GM12878 (cell line): Measurements from ENCODE around the gene S100A8. TPM values are rescaled to one million over a fixed set of nuclear protein-coding genes. Genes with fewer than 3 reads are reported as not detected.

Experiments used
- ATAC-seq: fragments of 200-7000 bp; cut with Tn5 transposase; 3 replicates; pipeline ENCODE4 v1.9.1; 2020; ENCODE audit warnings: mild to moderate bottlenecking, moderate library complexity
- BruUV-seq: library from RNA; stranded (reverse); fragments of 400-500 nt; replicated peaks from 2 replicates; lab custom pipeline; 2021; lab: Mats Ljungman, UMichigan
- CTCF ChIA-PET: fragments of 300-600 bp; sonication (Branson Sonifier 250); formaldehyde crosslinking; extraction: SDS; loops from one replicate; lab custom pipeline; 2021; ENCODE audit warnings: inconsistent platforms; lab: Yijun Ruan, JAX
- POLR2A ChIA-PET: fragments of 350-600 bp; formaldehyde crosslinking; extraction: SDS; loops from one replicate; lab custom pipeline; 2021; ENCODE audit warnings: inconsistent platforms; lab: Charles Lee
- RAD21 ChIA-PET: fragments of 300-600 bp; sonication (Branson Sonifier 250); formaldehyde crosslinking; loops from one replicate; lab custom pipeline; 2023; ENCODE audit warnings: antibody characterized with exemption; ENCODE audit not compliant: unreplicated experiment; lab: Charles Lee
- SMC1A ChIA-PET: fragments of 300-600 bp; sonication (Branson Sonifier 250); formaldehyde crosslinking; loops from one replicate; lab custom pipeline; 2023; ENCODE audit not compliant: unreplicated experiment, uncharacterized antibody; lab: Charles Lee
- DNase-seq: peaks from one replicate; pipeline ENCODE4 v3.0.0-alpha.2; 2011; ENCODE audit warnings: low read depth, low spot score
- FAIRE-seq: peaks from 3 replicates; lab custom pipeline; 2011; peaks lifted over from hg19 to GRCh38; lab: Jason Lieb, UNC
- H2AFZ ChIP-seq: 2 replicates; pipeline ENCODE4 v1.6.0; 2011; ENCODE audit warnings: low read depth, low read length, control low read depth; ENCODE audit not compliant: control insufficient read depth
- H3K27ac ChIP-seq: 2 replicates; pipeline ENCODE4 v1.5.1; 2011; ENCODE audit warnings: control low read depth; ENCODE audit not compliant: control insufficient read depth, insufficient read depth
- H3K27me3 ChIP-seq, 2 experiments: replicated peaks in 1 of 2; 2 replicates each; pipeline versions ENCODE4 v1.6.0 to v1.6.1; 2011; ENCODE audit warnings: low read length in 1 of 2; ENCODE audit not compliant: control insufficient read depth in 2 of 2, insufficient read depth in 2 of 2
- H3K36me3 ChIP-seq, 2 experiments: 2 replicates each; pipeline ENCODE4 v1.5.1; 2011; ENCODE audit warnings: low read length in 1 of 2; ENCODE audit not compliant: control insufficient read depth in 2 of 2, insufficient read depth in 2 of 2
- H3K4me1 ChIP-seq: 2 replicates; pipeline ENCODE4 v1.6.1; 2011; ENCODE audit warnings: mild to moderate bottlenecking, low read length, moderate library complexity, mixed read lengths; ENCODE audit not compliant: control insufficient read depth, insufficient read depth
- H3K4me2 ChIP-seq: 2 replicates; pipeline ENCODE4 v1.6.0; 2011; ENCODE audit warnings: control low read depth; ENCODE audit not compliant: control insufficient read depth, insufficient read depth
- H3K4me3 ChIP-seq: fragments of 200-600 bp; sonication (generic); 2 replicates; pipeline ENCODE4 v1.5.1; 2016
- H3K79me2 ChIP-seq: 2 replicates; pipeline ENCODE4 v1.6.0; 2011; ENCODE audit warnings: low read length; ENCODE audit not compliant: control insufficient read depth, insufficient read depth
- H3K9ac ChIP-seq: 2 replicates; pipeline ENCODE4 v1.8.0; 2011; ENCODE audit warnings: low read length, control low read depth, mixed read lengths; ENCODE audit not compliant: control insufficient read depth, insufficient read depth
- H3K9me3 ChIP-seq: replicated peaks from 3 replicates; pipeline ENCODE4 v1.5.1; 2011; ENCODE audit warnings: mild to moderate bottlenecking, low read length; ENCODE audit not compliant: control insufficient read depth, insufficient read depth
- H4K20me1 ChIP-seq: 2 replicates; pipeline ENCODE4 v1.6.0; 2011; ENCODE audit not compliant: control insufficient read depth, insufficient read depth
- BACH1 ChIP-seq: fragments of 450-650 bp; IDR thresholded peaks from 2 replicates; pipeline ENCODE4 v1.6.1; 2017; ENCODE audit warnings: mild to moderate bottlenecking, borderline replicate concordance
- FOS ChIP-seq: IDR thresholded peaks from 3 replicates; pipeline ENCODE4 v1.6.1; 2011; ENCODE audit warnings: borderline replicate concordance; ENCODE audit not compliant: insufficient read length; ENCODE audit errors: extremely low read depth
- IKZF2 ChIP-seq, 2 experiments: fragments of 450-650 bp; IDR thresholded peaks; 2 replicates each; pipeline ENCODE4 v1.6.1; 2017; ENCODE audit warnings: mild to moderate bottlenecking in 2 of 2, moderate library complexity in 2 of 2
- JUNB ChIP-seq: IDR thresholded peaks from 2 replicates; pipeline ENCODE4 v1.6.1; 2016; ENCODE audit warnings: antibody characterized with exemption, mild to moderate bottlenecking
- NFXL1 ChIP-seq: fragments of 450-650 bp; IDR thresholded peaks from 2 replicates; pipeline ENCODE4 v1.6.1; 2017; ENCODE audit warnings: antibody characterized with exemption, mild to moderate bottlenecking, borderline replicate concordance
- PAX8 ChIP-seq: fragments of 450-650 bp; IDR thresholded peaks from 2 replicates; pipeline ENCODE4 v1.6.1; 2017; ENCODE audit warnings: mild to moderate bottlenecking, moderate library complexity
- SMAD5 ChIP-seq: IDR thresholded peaks from 2 replicates; pipeline ENCODE4 v1.6.1; 2016; ENCODE audit warnings: antibody characterized with exemption, low read depth
- SMARCA5 ChIP-seq: fragments of 450-650 bp; IDR thresholded peaks from 2 replicates; pipeline ENCODE4 v1.6.1; 2017; ENCODE audit warnings: mild to moderate bottlenecking
- SP1 ChIP-seq: IDR thresholded peaks from one replicate; pipeline ENCODE4 v1.6.1; 2011; ENCODE audit warnings: low read depth, low read length
- WGBS: methylation state at CpG from one replicate; pipeline ENCODE4 v1.1.6; 2016; ENCODE audit warnings: low lambda C conversion rate; ENCODE audit not compliant: insufficient replicate concordance, insufficient coverage; ENCODE audit errors: missing lambda C conversion rate; 5-methylcytosine and 5-hydroxymethylcytosine counted together
- in situ Hi-C: fragments of 300-500 bp; cut with MboI; formaldehyde crosslinking; loops from 9 replicates; pipeline ENCODE4 v1.14.3; 2018; ENCODE audit warnings: mixed read lengths
- intact Hi-C: fragments of 100-400 bp; cut with micrococcal nuclease; formaldehyde crosslinking; loops from one replicate; pipeline ENCODE4 v1.14.2; 2022; ENCODE audit not compliant: unreplicated experiment
- polyA plus RNA-seq, 11 experiments: library from polyadenylated mRNA; depleted of rRNA in 4 of 11; unstranded in 6 of 11; stranded (reverse) in 5 of 11; fragments of >200 nt; fragmentation: Nextera tagmentation in 4 of 11; fragmentation: Illumina TruSeq in 1 of 11; extraction: Ambion mirVana in 4 of 11; extraction: Trizol in 1 of 11; gene quantifications; 1 replicate in 1 of 11; 2 replicates in 10 of 11; pipeline versions ENCODE4 v1.2.1 to v1.2.3, GENCODE V29; 2011 to 2016; ENCODE audit warnings: inconsistent platforms in 2 of 11, missing spikeins in 2 of 11, low read depth in 1 of 11
- total RNA-seq, 4 experiments: library from RNA; depleted of rRNA in 3 of 4; stranded (reverse); fragments of >200 nt in 3 of 4; fragmentation: Illumina TruSeq in 1 of 4; extraction: Trizol in 1 of 4; gene quantifications; 2 replicates each; pipeline versions ENCODE4 v1.2.1 to v1.2.3, GENCODE V29; 2013 to 2021
- TF ChIP-seq, protein P1 (sequence below): fragments of 450-650 bp; conservative IDR thresholded peaks from 2 replicates; pipeline ENCODE4 v1.6.1; 2017; ENCODE audit warnings: mild to moderate bottlenecking, moderate library complexity
- TF ChIP-seq, protein P2 (sequence below): IDR thresholded peaks from 2 replicates; pipeline ENCODE4 v1.6.1; 2012; ENCODE audit warnings: improper control_type of control experiment, low read depth, low read length; ENCODE audit not compliant: insufficient replicate concordance

Gene S100A8
- total and polyA plus RNA-seq, 10 of the 15 experiments (the other 5 are each of a cell fraction or from before 2014, with no cell fraction given), result 0.28 TPM; not detected in 9

DNA sequence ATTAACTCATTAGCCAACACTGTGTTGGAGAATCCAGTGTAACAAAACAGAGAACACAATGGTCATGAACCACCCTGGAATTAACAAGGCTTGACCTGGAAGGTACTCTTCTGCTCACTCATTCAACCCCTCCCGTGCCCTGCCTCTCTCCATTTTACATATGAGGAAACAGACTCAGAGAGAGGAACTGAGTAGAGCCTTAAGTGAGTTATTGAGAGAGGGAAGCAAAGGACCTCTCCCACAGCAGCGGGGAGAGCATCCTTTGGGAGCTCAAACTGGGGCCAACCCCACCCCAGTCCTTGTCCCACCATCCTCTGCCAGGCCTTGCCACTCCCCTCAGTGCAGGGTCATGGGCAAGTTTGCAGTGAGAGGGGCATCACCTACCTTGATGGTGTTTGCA is 16.8 kb downstream of the S100A8 start:
- H2AFZ ChIP-seq, result no peak overlapping the region
- H3K27ac ChIP-seq, result no peak overlapping the region
- TF ChIP-seq IKZF2 (IDR thresholded peaks at IDR 0.05) (no peak), JUNB (no peak), SP1 (no peak), BACH1 (no peak), SMAD5 (no peak), FOS (no peak), NFXL1 (no peak), PAX8 (no peak), SMARCA5 (no peak)
- TF ChIP-seq, protein P1, sequence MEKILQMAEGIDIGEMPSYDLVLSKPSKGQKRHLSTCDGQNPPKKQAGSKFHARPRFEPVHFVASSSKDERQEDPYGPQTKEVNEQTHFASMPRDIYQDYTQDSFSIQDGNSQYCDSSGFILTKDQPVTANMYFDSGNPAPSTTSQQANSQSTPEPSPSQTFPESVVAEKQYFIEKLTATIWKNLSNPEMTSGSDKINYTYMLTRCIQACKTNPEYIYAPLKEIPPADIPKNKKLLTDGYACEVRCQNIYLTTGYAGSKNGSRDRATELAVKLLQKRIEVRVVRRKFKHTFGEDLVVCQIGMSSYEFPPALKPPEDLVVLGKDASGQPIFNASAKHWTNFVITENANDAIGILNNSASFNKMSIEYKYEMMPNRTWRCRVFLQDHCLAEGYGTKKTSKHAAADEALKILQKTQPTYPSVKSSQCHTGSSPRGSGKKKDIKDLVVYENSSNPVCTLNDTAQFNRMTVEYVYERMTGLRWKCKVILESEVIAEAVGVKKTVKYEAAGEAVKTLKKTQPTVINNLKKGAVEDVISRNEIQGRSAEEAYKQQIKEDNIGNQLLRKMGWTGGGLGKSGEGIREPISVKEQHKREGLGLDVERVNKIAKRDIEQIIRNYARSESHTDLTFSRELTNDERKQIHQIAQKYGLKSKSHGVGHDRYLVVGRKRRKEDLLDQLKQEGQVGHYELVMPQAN, result no peak
- TF ChIP-seq, protein P2, sequence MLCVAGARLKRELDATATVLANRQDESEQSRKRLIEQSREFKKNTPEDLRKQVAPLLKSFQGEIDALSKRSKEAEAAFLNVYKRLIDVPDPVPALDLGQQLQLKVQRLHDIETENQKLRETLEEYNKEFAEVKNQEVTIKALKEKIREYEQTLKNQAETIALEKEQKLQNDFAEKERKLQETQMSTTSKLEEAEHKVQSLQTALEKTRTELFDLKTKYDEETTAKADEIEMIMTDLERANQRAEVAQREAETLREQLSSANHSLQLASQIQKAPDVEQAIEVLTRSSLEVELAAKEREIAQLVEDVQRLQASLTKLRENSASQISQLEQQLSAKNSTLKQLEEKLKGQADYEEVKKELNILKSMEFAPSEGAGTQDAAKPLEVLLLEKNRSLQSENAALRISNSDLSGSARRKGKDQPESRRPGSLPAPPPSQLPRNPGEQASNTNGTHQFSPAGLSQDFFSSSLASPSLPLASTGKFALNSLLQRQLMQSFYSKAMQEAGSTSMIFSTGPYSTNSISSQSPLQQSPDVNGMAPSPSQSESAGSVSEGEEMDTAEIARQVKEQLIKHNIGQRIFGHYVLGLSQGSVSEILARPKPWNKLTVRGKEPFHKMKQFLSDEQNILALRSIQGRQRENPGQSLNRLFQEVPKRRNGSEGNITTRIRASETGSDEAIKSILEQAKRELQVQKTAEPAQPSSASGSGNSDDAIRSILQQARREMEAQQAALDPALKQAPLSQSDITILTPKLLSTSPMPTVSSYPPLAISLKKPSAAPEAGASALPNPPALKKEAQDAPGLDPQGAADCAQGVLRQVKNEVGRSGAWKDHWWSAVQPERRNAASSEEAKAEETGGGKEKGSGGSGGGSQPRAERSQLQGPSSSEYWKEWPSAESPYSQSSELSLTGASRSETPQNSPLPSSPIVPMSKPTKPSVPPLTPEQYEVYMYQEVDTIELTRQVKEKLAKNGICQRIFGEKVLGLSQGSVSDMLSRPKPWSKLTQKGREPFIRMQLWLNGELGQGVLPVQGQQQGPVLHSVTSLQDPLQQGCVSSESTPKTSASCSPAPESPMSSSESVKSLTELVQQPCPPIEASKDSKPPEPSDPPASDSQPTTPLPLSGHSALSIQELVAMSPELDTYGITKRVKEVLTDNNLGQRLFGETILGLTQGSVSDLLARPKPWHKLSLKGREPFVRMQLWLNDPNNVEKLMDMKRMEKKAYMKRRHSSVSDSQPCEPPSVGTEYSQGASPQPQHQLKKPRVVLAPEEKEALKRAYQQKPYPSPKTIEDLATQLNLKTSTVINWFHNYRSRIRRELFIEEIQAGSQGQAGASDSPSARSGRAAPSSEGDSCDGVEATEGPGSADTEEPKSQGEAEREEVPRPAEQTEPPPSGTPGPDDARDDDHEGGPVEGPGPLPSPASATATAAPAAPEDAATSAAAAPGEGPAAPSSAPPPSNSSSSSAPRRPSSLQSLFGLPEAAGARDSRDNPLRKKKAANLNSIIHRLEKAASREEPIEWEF, result no peak
- no peaks in the 10 kb centered on the region for H3K36me3 ChIP-seq
- no peak overlapping the region for H3K4me3 ChIP-seq
- intact Hi-C loops (no loop called here), in situ Hi-C loops (no loop called here)
- SMC1A ChIA-PET, result no interaction called here
- POLR2A ChIA-PET, result no interaction called here
- H3K9me3 ChIP-seq, result no peaks in the 10 kb centered on the region
- 11% methylated on average over 2 of the region's 2 CpGs for WGBS
- BruUV-seq, result no TSS peak
- H3K79me2 ChIP-seq, result no peaks in the 10 kb centered on the region
- no peak overlapping the region for H3K9ac ChIP-seq
- CTCF ChIA-PET, result interaction anchor here (0.8 kb wide), 1 partner anchor 121 kb away, joined by 3 read pairs; no protein-coding TSS in a partner anchor
- RAD21 ChIA-PET, result no interaction called here
- no peaks in the 10 kb centered on the region for H3K4me1 ChIP-seq
- DNase-seq (no peak), ATAC-seq (no peak), FAIRE-seq (no peak)
- no peaks in the 10 kb centered on the region for H4K20me1 ChIP-seq
- no peak overlapping the region for H3K4me2 ChIP-seq
- H3K27me3 ChIP-seq, result no peaks in the 10 kb centered on the region
